ENCODE data around the gene PLXNB3.
"Not testable (repeated sequence)": the region's sequence is repeated elsewhere in the genome, so short reads cannot be mapped to it uniquely, and the experiment has no call there.

The PLXNB3 gene

DNA sequence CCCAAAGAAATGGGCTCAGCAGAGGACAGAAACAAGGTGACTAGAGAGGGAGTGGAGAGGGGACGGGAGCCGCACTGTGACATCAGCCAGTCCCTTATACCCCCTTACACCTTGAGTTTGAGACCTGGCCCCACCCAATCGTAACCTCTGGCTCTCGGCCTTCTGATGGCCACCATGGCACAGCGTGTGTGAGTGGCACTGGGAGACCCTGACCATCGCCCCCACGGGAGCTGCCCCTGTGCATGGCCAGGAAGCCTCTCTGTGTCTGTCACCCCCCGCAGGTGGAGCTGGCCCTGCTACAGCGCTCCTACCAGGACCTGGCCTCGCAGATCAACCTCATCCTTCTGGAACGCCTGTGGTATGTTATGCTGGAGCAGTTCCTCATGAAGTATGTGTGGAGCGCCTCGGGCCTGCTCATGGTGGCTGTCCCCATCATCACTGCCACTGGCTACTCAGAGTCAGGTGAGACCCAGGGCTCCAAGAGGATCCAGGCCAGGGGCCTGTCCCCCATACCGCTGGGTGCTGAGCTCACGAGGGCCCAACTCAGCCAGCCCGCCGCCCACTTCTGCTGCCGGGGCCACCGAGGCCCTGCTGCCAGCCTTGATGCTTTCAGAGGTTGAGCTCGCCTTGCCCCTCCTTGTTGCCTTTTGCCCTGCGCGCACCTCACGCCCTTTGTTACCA, 35.0 kb upstream of the PLXNB3 start:
- Histone ChIP-seq H3K27me3 (ENCODE audit: control insufficient read depth, insufficient read depth, low read length) (no peaks in the 10 kb centered on the region), H3K4me3 (ENCODE audit: low read depth, low read length) (no peak overlapping the region), H3K27ac (no peak overlapping the region), H3K4me2 (ENCODE audit: low read length) (no peak overlapping the region), H2AFZ (no peak overlapping the region), H3K36me3 (ENCODE audit: control insufficient read depth, insufficient read depth, low read length) (no peaks in the 10 kb centered on the region), H3K9me3 (ENCODE audit: control insufficient read depth, low read length) (no peaks in the 10 kb centered on the region), H3K9ac (no peak overlapping the region), H3K79me2 (no peaks in the 10 kb centered on the region), H3K4me1 (peaks cover 8% of the 10 kb centered on the region)
- TF ChIP-seq CTCF (IDR thresholded peaks at IDR 0.05): no peak

- H2AFZ ChIP-seq; H3K36me3 ChIP-seq (ENCODE audit: control insufficient read depth, insufficient read depth, low read length); H3K4me2 ChIP-seq (ENCODE audit: low read length); H3K9ac ChIP-seq; H3K79me2 ChIP-seq; H3K4me3 ChIP-seq (ENCODE audit: low read depth, low read length); H3K4me1 ChIP-seq; H3K27me3 ChIP-seq (ENCODE audit: control insufficient read depth, insufficient read depth, low read length); H3K27ac ChIP-seq; H3K9me3 ChIP-seq (ENCODE audit: control insufficient read depth, low read length): not testable (repeated sequence)
These were observed 33.9 kb upstream of the PLXNB3 start for GRCh38 chrX:153730115-153730514.

DNA sequence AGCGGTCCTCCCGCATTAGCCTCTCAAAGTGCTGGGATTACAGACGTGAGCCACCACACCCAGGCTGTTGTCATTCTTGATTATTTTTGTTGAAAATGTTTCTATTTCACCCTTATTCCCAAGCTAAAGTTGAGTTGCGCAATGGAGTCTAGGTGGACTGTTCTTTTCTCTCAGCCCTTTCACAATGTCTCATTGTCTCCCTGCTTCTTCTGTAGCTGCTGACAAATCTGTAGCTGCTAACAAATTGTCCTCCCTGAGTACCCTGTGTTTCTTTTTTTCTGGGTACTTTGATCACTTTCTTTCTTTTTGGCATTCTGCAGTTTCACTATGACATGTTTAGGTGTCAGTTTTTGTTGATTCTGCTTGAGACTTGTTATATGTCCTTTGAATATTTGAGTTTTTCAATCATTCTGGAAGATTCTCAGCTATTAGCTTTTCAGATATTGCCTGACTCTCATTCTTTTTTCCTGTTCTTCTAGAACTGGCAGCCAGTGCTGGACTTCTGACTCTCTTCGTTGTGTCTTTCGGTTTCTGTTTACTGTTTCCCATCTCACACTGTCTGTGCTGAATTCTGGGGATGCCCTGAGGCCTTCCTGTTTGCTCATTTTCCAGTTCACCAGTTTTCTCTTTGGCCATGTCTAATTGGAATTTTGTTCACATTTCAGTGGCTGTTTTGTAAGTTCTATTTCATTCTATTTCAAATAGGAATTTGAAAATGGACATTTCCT, 32.8 kb upstream of the PLXNB3 start:
- H3K36me3 ChIP-seq (ENCODE audit: control insufficient read depth, insufficient read depth, low read length): no peaks in the 10 kb centered on the region
- peaks cover 8% of the 10 kb centered on the region for H3K4me1 ChIP-seq
- no peaks in the 10 kb centered on the region for H3K27me3 ChIP-seq (ENCODE audit: control insufficient read depth, insufficient read depth, low read length)
- H3K9me3 ChIP-seq (ENCODE audit: control insufficient read depth, low read length): no peaks in the 10 kb centered on the region
- no peak overlapping the region for H3K4me3 ChIP-seq (ENCODE audit: low read depth, low read length)
- no peak overlapping the region for H3K9ac ChIP-seq
- H3K27ac ChIP-seq: no peak overlapping the region
- no peak overlapping the region for H3K4me2 ChIP-seq (ENCODE audit: low read length)
- no peak for TF ChIP-seq CTCF (IDR thresholded peaks at IDR 0.05)
- no peaks in the 10 kb centered on the region for H3K79me2 ChIP-seq
- H2AFZ ChIP-seq: no peak overlapping the region

GRCh38 chrX:153731845-153732215, 32.2 kb upstream of the PLXNB3 start:
- Histone ChIP-seq H3K9ac (no peak overlapping the region), H3K36me3 (ENCODE audit: control insufficient read depth, insufficient read depth, low read length) (no peaks in the 10 kb centered on the region), H3K27ac (no peak overlapping the region), H3K79me2 (no peaks in the 10 kb centered on the region), H3K27me3 (ENCODE audit: control insufficient read depth, insufficient read depth, low read length) (no peaks in the 10 kb centered on the region), H3K4me1 (peaks cover 8% of the 10 kb centered on the region), H3K4me3 (ENCODE audit: low read depth, low read length) (no peak overlapping the region), H3K4me2 (ENCODE audit: low read length) (no peak overlapping the region), H3K9me3 (ENCODE audit: control insufficient read depth, low read length) (no peaks in the 10 kb centered on the region), H2AFZ (no peak overlapping the region)
- TF ChIP-seq CTCF (IDR thresholded peaks at IDR 0.05): no peak

GRCh38 chrX:153732401-153732800, 31.6 kb upstream of the PLXNB3 start:
- H3K4me2 ChIP-seq (ENCODE audit: low read length): no peak overlapping the region
- no peak overlapping the region for H2AFZ ChIP-seq
- H3K79me2 ChIP-seq: no peaks in the 10 kb centered on the region
- H3K36me3 ChIP-seq (ENCODE audit: control insufficient read depth, insufficient read depth, low read length): no peaks in the 10 kb centered on the region
- no peak for TF ChIP-seq CTCF (IDR thresholded peaks at IDR 0.05)
- no peak overlapping the region for H3K9ac ChIP-seq
- H3K27me3 ChIP-seq (ENCODE audit: control insufficient read depth, insufficient read depth, low read length): no peaks in the 10 kb centered on the region
- no peak overlapping the region for H3K4me3 ChIP-seq (ENCODE audit: low read depth, low read length)
- H3K4me1 ChIP-seq: peaks cover 3% of the 10 kb centered on the region
- H3K9me3 ChIP-seq (ENCODE audit: control insufficient read depth, low read length): no peaks in the 10 kb centered on the region
- no peak overlapping the region for H3K27ac ChIP-seq

All from parathyroid adenoma (tissue), 2 donors.